Activated naive CD4-positive, alpha-beta T cell treated with anti-CD3 and anti-CD28 coated beads, Interleukin-2, amount 50 U/mL, for 72 hours (primary cell): ENCODE data around the gene LAMP1. TPM values are rescaled to one million over a fixed set of nuclear protein-coding genes. Genes with fewer than 3 reads are reported as not detected.

Experiments used
- ATAC-seq, 2 donors: fragments of 150-1000 bp; cut with Tn5 transposase; 2 replicates each; pipeline ENCODE4 v1.10.0; 2021; ENCODE audit warnings: mild to moderate bottlenecking in 2 of 2, moderate library complexity in 2 of 2
- DNase-seq, 2 donors: peaks; one replicate each; pipeline ENCODE4 v3.0.0; 2021 to 2022; ENCODE audit warnings: low spot score in 2 of 2
- H3K27ac Mint-ChIP-seq, 2 donors: one replicate each; pipeline ENCODE4 v1.8.0; 2022; ENCODE audit warnings: mild to moderate bottlenecking in 2 of 2, mixed read lengths in 2 of 2
- H3K36me3 Mint-ChIP-seq, 2 donors: one replicate each; pipeline ENCODE4 v1.8.0; 2022; ENCODE audit warnings: mixed read lengths in 2 of 2
- H3K9me3 Mint-ChIP-seq, 2 donors: one replicate each; pipeline ENCODE4 v1.8.0; 2022; ENCODE audit warnings: mixed read lengths in 2 of 2
- total RNA-seq, 2 donors: library from RNA; stranded (reverse); gene quantifications; one replicate each; pipeline ENCODE4 v1.2.3, GENCODE V29; 2022

LAMP1 gene
- total RNA-seq, 2 donors from 2014 or later: 43.5 to 68.6 TPM

- no peak for ATAC-seq
- no peak for DNase-seq
- H3K27ac Mint-ChIP-seq: peak overlapping the region in 1 of 2 donors; percentile 29
- no peaks in the 10 kb centered on the region for H3K9me3 Mint-ChIP-seq
- peaks cover 0 to 20% of the 10 kb centered on the region in 2 donors for H3K36me3 Mint-ChIP-seq
Observed at GRCh38 chr13:113318956-113319355, 21.9 kb downstream of the LAMP1 start.

- Mint-ChIP-seq H3K36me3 (peaks cover 0 to 20% of the 10 kb centered on the region in 2 donors), H3K9me3 (no peaks in the 10 kb centered on the region), H3K27ac (no peak overlapping the region)
- no peak for DNase-seq
- ATAC-seq: no peak
Observed at GRCh38 chr13:113319371-113319770, 22.3 kb downstream of the LAMP1 start.

- no peak for ATAC-seq
- DNase-seq: no peak
- peaks cover 0 to 20% of the 10 kb centered on the region in 2 donors for H3K36me3 Mint-ChIP-seq
- H3K27ac Mint-ChIP-seq: no peak overlapping the region
- H3K9me3 Mint-ChIP-seq: no peaks in the 10 kb centered on the region
Observed at GRCh38 chr13:113320226-113320875, 23.3 kb downstream of the LAMP1 start.

- DNase-seq: no peak
- Mint-ChIP-seq H3K27ac (peak overlapping the region in 1 of 2 donors; percentile 9), H3K9me3 (no peaks in the 10 kb centered on the region), H3K36me3 (peaks cover 0 to 20% of the 10 kb centered on the region in 2 donors)
- no peak for ATAC-seq
Observed at GRCh38 chr13:113321546-113321945, 24.5 kb downstream of the LAMP1 start.

GRCh38 chr13:113322043-113322461 is 25.0 kb downstream of the LAMP1 start:
- H3K9me3 Mint-ChIP-seq: no peaks in the 10 kb centered on the region
- peaks cover 0 to 20% of the 10 kb centered on the region in 2 donors for H3K36me3 Mint-ChIP-seq
- no peak overlapping the region for H3K27ac Mint-ChIP-seq
- no peak for DNase-seq
- no peak for ATAC-seq

- DNase-seq: no peak
- Mint-ChIP-seq H3K36me3 (peaks cover 0 to 20% of the 10 kb centered on the region in 2 donors), H3K27ac (peak overlapping the region in 1 of 2 donors; percentile 78), H3K9me3 (no peaks in the 10 kb centered on the region)
- peak in 1 of 2 donors; percentile 22 for ATAC-seq
Observed at GRCh38 chr13:113322890-113323651, 26.0 kb downstream of the LAMP1 start.

GRCh38 chr13:113323869-113324268 is 26.8 kb downstream of the LAMP1 start:
- DNase-seq (no peak), ATAC-seq (no peak)
- peaks cover 0 to 20% of the 10 kb centered on the region in 2 donors for H3K36me3 Mint-ChIP-seq
- H3K27ac Mint-ChIP-seq: no peak overlapping the region
- H3K9me3 Mint-ChIP-seq: no peaks in the 10 kb centered on the region

- Mint-ChIP-seq H3K27ac (no peak overlapping the region), H3K9me3 (no peaks in the 10 kb centered on the region), H3K36me3 (peaks cover 0 to 20% of the 10 kb centered on the region in 2 donors)
- ATAC-seq (no peak), DNase-seq (no peak)
Observed at GRCh38 chr13:113324398-113324797, 27.4 kb downstream of the LAMP1 start.

- Mint-ChIP-seq H3K9me3 (no peaks in the 10 kb centered on the region), H3K27ac (no peak overlapping the region), H3K36me3 (peaks cover 0 to 13% of the 10 kb centered on the region in 2 donors)
- ATAC-seq: no peak
- no peak for DNase-seq
Observed at GRCh38 chr13:113325779-113326178, 28.7 kb downstream of the LAMP1 start.

- Mint-ChIP-seq H3K36me3 (no peaks in the 10 kb centered on the region), H3K9me3 (no peaks in the 10 kb centered on the region), H3K27ac (no peak overlapping the region)
- DNase-seq: no peak
- ATAC-seq: no peak
Observed at GRCh38 chr13:113327391-113327765, 30.3 kb downstream of the LAMP1 start.

- no peak for DNase-seq
- ATAC-seq: peak; percentile 18
- no peaks in the 10 kb centered on the region for H3K36me3 Mint-ChIP-seq
Observed at GRCh38 chr13:113327766-113328471, 30.9 kb downstream of the LAMP1 start.

GRCh38 chr13:113328851-113329250 is 31.8 kb downstream of the LAMP1 start:
- Mint-ChIP-seq H3K36me3 (no peaks in the 10 kb centered on the region), H3K27ac (no peak overlapping the region), H3K9me3 (no peaks in the 10 kb centered on the region)
- DNase-seq (no peak), ATAC-seq (no peak)

More at GRCh38 chr13:113327766-113328471, 30.9 kb downstream of the LAMP1 start:
- Mint-ChIP-seq H3K27ac (no peak overlapping the region), H3K9me3 (no peaks in the 10 kb centered on the region)

GRCh38 chr13:113329656-113330312 is 32.7 kb downstream of the LAMP1 start:
- ATAC-seq (no peak), DNase-seq (no peak)
- H3K9me3 Mint-ChIP-seq: no peaks in the 10 kb centered on the region
- no peaks in the 10 kb centered on the region for H3K36me3 Mint-ChIP-seq
- no peak overlapping the region for H3K27ac Mint-ChIP-seq

- no peak for DNase-seq
- H3K36me3 Mint-ChIP-seq: no peaks in the 10 kb centered on the region
- H3K9me3 Mint-ChIP-seq: no peaks in the 10 kb centered on the region
- ATAC-seq: no peak
- no peak overlapping the region for H3K27ac Mint-ChIP-seq
Observed at GRCh38 chr13:113332615-113333014, 35.6 kb downstream of the LAMP1 start.

GRCh38 chr13:113333076-113333475 is 36.0 kb downstream of the LAMP1 start:
- no peak for ATAC-seq
- H3K36me3 Mint-ChIP-seq: no peaks in the 10 kb centered on the region
- H3K9me3 Mint-ChIP-seq: no peaks in the 10 kb centered on the region
- H3K27ac Mint-ChIP-seq: peak overlapping the region in 1 of 2 donors; percentile 29
- no peak for DNase-seq

GRCh38 chr13:113337556-113337955 is 40.5 kb downstream of the LAMP1 start:
- Mint-ChIP-seq H3K9me3 (no peaks in the 10 kb centered on the region), H3K36me3 (no peaks in the 10 kb centered on the region), H3K27ac (no peak overlapping the region)
- DNase-seq: no peak
- ATAC-seq: no peak

GRCh38 chr13:113337976-113338375 is 40.9 kb downstream of the LAMP1 start:
- no peaks in the 10 kb centered on the region for H3K36me3 Mint-ChIP-seq
- no peak for DNase-seq
- ATAC-seq: no peak
- H3K27ac Mint-ChIP-seq: no peak overlapping the region
- H3K9me3 Mint-ChIP-seq: no peaks in the 10 kb centered on the region
